Eye (tissue), 1 donor: ENCODE data around the gene RASGRF1.

ENCODE experiments used
- DNase-seq: peaks from one replicate; pipeline ENCODE4 v3.0.0-alpha.2; 2015

Gene RASGRF1

GRCh38 chr15:78985859-78986475 is 104.6 kb downstream of the RASGRF1 start:
- no peak for DNase-seq

GRCh38 chr15:78984041-78984440 is 106.5 kb downstream of the RASGRF1 start:
- DNase-seq, result no peak

- no peak for DNase-seq
Observed at GRCh38 chr15:78983146-78983918, 107.2 kb downstream of the RASGRF1 start.

- DNase-seq, result no peak
Observed at GRCh38 chr15:78982736-78983135, 107.8 kb downstream of the RASGRF1 start.

GRCh38 chr15:78981532-78982313 is 108.9 kb downstream of the RASGRF1 start:
- no peak for DNase-seq

GRCh38 chr15:78979456-78980320 is 110.9 kb downstream of the RASGRF1 start:
- DNase-seq, result peak; percentile 75

- DNase-seq, result no peak
Observed at GRCh38 chr15:78978601-78979179, 111.9 kb downstream of the RASGRF1 start.

GRCh38 chr15:78977591-78978347 is 112.8 kb downstream of the RASGRF1 start:
- DNase-seq, result no peak

- DNase-seq, result no peak
Observed at GRCh38 chr15:78977091-78977571, 113.4 kb downstream of the RASGRF1 start.

GRCh38 chr15:78976691-78977090 is 113.9 kb downstream of the RASGRF1 start:
- DNase-seq, result no peak

GRCh38 chr15:78974272-78974918 is 116.2 kb downstream of the RASGRF1 start:
- no peak for DNase-seq

GRCh38 chr15:78969687-78970349 is 120.8 kb downstream of the RASGRF1 start:
- DNase-seq, result no peak

- DNase-seq, result no peak
Observed at GRCh38 chr15:78968539-78969271, 121.9 kb downstream of the RASGRF1 start.

GRCh38 chr15:78968114-78968513 is 122.5 kb downstream of the RASGRF1 start:
- DNase-seq, result no peak

- DNase-seq, result no peak
Observed at GRCh38 chr15:78960308-78960707, 130.3 kb downstream of the RASGRF1 start.

GRCh38 chr15:78959360-78959759 is 131.2 kb downstream of the RASGRF1 start:
- DNase-seq, result no peak

GRCh38 chr15:78957416-78958093 is 133.0 kb downstream of the RASGRF1 start:
- no peak for DNase-seq

- no peak for DNase-seq
Observed at GRCh38 chr15:78956937-78957336, 133.6 kb downstream of the RASGRF1 start.

GRCh38 chr15:78955355-78955754 is 135.2 kb downstream of the RASGRF1 start:
- no peak for DNase-seq
